Measurements from ENCODE around the gene MXD4. TPM values are rescaled to one million over a fixed set of nuclear protein-coding genes. Genes with fewer than 3 reads are reported as not detected.
A peak's percentile ranks its signal among the peaks of the same experiment; 100 is the strongest.

MXD4 gene
- total RNA-seq, 1 experiment from 2014 or later: 18.9 TPM

GRCh38 chr4:2241410-2242353 lies 20.2 kb downstream of the MXD4 start, which contains the start of the genes HAUS3 and POLN:
Gene HAUS3, minus strand, starts transcription at chr4:2242121. Its CDS starts 1,175 bp downstream, at chr4:2240946.
Gene POLN, minus strand, starts transcription at chr4:2242121. Its CDS starts 12,890 bp downstream, at chr4:2229231.
- Histone ChIP-seq H3K27me3 (ENCODE audit: low read length) (no peaks in the 10 kb centered on the region), H3K4me2 (ENCODE audit: low read length) (peak within 1 kb of the TSS; percentile 99), H3K36me3 (ENCODE audit: low read depth, low read length) (no peaks in the 10 kb centered on the region), H3K4me1 (ENCODE audit: insufficient read depth, low read length) (peaks cover 20% of the 10 kb centered on the region; the same call in 1 of the 2 replicates), H3K27ac (ENCODE audit: low read length) (0 out of 2 replicates have a peak within 1 kb of the TSS, but pooled peaks have one; percentile 11), H3F3A (ENCODE audit: low read length, unreplicated experiment) (no peaks in the 10 kb centered on the region), H3K9me3 (ENCODE audit: low read length) (no peaks in the 10 kb centered on the region), H3K9me2 (replicated peaks; ENCODE audit: low read length) (no peaks in the 10 kb centered on the region), H3K9ac (ENCODE audit: low read length) (peak within 1 kb of the TSS; percentile 93), H4K20me1 (ENCODE audit: low read length) (peaks cover 16% of the 10 kb centered on the region), H2AFZ (ENCODE audit: low read length) (peak within 1 kb of the TSS; percentile 77), H3K4me3 (ENCODE audit: low read length) (peak within 1 kb of the TSS; percentile 92), H3K79me2 (ENCODE audit: low read length) (peaks cover 49% of the 10 kb centered on the region)
- no TSS peak for BruUV-seq (replicated peaks)
- ChIA-PET CTCF (interaction anchor here (0.6 kb wide), 1 partner anchor 757 kb away, joined by 4 read pairs; no protein-coding TSS in a partner anchor), POLR2A (ENCODE audit: unreplicated experiment) (interaction anchor here (0.6 kb wide), 3 partner anchors 177 to 555 kb away, joined by 4 to 6 read pairs (median 4); partner anchors contain the start of genes CFAP99 and RNF4)
- intact Hi-C loops (cut with micrococcal nuclease): no loop called here
- DNase-seq (peak; percentile 95), ATAC-seq (peak; percentile 92)
- TF ChIP-seq EZH2phosphoT487 (IDR thresholded peaks at IDR 0.05; ENCODE audit: borderline replicate concordance, low read length) (no peak), CTCF (conservative IDR thresholded peaks at IDR 0.05; ENCODE audit: low read depth, low read length) (no peak), EZH2 (IDR thresholded peaks at IDR 0.05; ENCODE audit: low read length, unreplicated experiment) (no peak)

- Histone ChIP-seq H3K9me2 (replicated peaks; ENCODE audit: low read length) (no peaks in the 10 kb centered on the region), H3K9ac (ENCODE audit: low read length) (peak overlapping the region; percentile 93), H3K27ac (ENCODE audit: low read length) (no peak overlapping the region), H4K20me1 (ENCODE audit: low read length) (peaks cover 16% of the 10 kb centered on the region), H2AFZ (ENCODE audit: low read length) (peak overlapping the region; percentile 77; the same call in 1 of the 2 replicates), H3K27me3 (ENCODE audit: low read length) (no peaks in the 10 kb centered on the region), H3K4me2 (ENCODE audit: low read length) (peak overlapping the region; percentile 99), H3K9me3 (ENCODE audit: low read length) (no peaks in the 10 kb centered on the region), H3K4me1 (ENCODE audit: insufficient read depth, low read length) (peaks cover 20% of the 10 kb centered on the region; the same call in 1 of the 2 replicates), H3F3A (ENCODE audit: low read length, unreplicated experiment) (no peaks in the 10 kb centered on the region), H3K79me2 (ENCODE audit: low read length) (peaks cover 51% of the 10 kb centered on the region), H3K4me3 (ENCODE audit: low read length) (peak overlapping the region; percentile 92), H3K36me3 (ENCODE audit: low read depth, low read length) (no peaks in the 10 kb centered on the region; the same call in 1 of the 2 replicates)
- CTCF ChIA-PET: no interaction called here
- DNase-seq (no peak), ATAC-seq (no peak)
- TF ChIP-seq EZH2 (IDR thresholded peaks at IDR 0.05; ENCODE audit: low read length, unreplicated experiment) (no peak), CTCF (conservative IDR thresholded peaks at IDR 0.05; ENCODE audit: low read depth, low read length) (no peak), EZH2phosphoT487 (IDR thresholded peaks at IDR 0.05; ENCODE audit: borderline replicate concordance, low read length) (no peak)
- no TSS peak for BruUV-seq (replicated peaks)
- POLR2A ChIA-PET (ENCODE audit: unreplicated experiment): no interaction called here
- intact Hi-C loops (cut with micrococcal nuclease): no loop called here
These were observed 20.9 kb downstream of the MXD4 start for GRCh38 chr4:2241003-2241402.
